Epithelial cell of esophagus (primary cell): ENCODE data around the gene UBE4B.
"Not testable (repeated sequence)": the region's sequence is repeated elsewhere in the genome, so short reads cannot be mapped to it uniquely, and the experiment has no call there.

Experiments
- DNase-seq: peaks from one replicate; pipeline ENCODE4 v3.0.0; 2010; ENCODE audit warnings: low read depth
- H3K4me3 ChIP-seq: 2 replicates; pipeline ENCODE4 v1.5.1; 2011; ENCODE audit warnings: mild to moderate bottlenecking, low read length, control low read depth
- TF ChIP-seq, protein P1 (sequence below): IDR thresholded peaks from 2 replicates; pipeline ENCODE4 v1.5.1; 2011; ENCODE audit warnings: low read depth, mild to moderate bottlenecking, low read length, control low read depth, inconsistent platforms; ENCODE audit not compliant: insufficient read depth; ENCODE audit errors: missing control alignments

The UBE4B gene

DNA sequence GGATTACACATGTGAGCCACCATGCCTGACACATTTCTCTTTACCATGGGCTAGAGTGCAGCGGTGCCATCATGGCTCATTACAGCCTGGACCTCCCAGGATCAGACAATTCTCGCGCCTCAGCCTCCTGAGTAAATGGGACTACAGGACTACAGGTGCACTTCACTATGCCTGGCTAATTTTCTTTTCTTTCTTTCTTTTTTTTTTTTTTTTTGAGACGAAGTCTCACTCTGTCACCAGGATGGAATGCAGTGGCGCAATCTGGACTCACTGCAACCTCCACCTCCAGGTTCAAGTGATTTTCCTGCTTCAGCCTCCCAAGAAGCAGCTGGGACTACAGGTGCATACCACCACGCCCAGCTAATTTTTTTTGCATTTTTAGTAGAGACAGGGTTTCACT, 162.8 kb downstream of the UBE4B start:
- no peak overlapping the region for H3K4me3 ChIP-seq
- DNase-seq = peak; percentile 86
- TF ChIP-seq, protein P1, sequence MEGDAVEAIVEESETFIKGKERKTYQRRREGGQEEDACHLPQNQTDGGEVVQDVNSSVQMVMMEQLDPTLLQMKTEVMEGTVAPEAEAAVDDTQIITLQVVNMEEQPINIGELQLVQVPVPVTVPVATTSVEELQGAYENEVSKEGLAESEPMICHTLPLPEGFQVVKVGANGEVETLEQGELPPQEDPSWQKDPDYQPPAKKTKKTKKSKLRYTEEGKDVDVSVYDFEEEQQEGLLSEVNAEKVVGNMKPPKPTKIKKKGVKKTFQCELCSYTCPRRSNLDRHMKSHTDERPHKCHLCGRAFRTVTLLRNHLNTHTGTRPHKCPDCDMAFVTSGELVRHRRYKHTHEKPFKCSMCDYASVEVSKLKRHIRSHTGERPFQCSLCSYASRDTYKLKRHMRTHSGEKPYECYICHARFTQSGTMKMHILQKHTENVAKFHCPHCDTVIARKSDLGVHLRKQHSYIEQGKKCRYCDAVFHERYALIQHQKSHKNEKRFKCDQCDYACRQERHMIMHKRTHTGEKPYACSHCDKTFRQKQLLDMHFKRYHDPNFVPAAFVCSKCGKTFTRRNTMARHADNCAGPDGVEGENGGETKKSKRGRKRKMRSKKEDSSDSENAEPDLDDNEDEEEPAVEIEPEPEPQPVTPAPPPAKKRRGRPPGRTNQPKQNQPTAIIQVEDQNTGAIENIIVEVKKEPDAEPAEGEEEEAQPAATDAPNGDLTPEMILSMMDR = no peak

DNA sequence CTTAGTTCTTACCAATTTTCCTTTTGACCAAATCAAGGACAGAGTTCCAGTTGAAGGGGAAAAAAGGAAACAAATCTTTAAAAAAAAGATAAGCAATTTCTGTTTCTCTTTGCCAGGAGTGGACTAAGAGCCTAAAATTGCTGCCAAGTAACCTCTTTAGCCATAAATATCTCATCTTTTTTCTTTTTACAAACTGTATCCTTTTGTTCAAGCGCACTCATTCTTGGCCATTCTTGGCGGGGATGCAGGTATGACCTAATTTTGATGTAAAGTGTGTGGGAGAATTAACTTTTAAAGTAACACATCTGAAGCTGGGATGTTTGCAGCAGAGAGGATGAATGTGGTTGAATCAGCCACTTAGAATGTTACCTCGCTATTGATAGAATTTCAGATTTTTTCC, 164.2 kb downstream of the UBE4B start:
- H3K4me3 ChIP-seq = no peak overlapping the region
- TF ChIP-seq, protein P1 = no peak
- no peak for DNase-seq

- no peak overlapping the region for H3K4me3 ChIP-seq
These were observed 167.9 kb downstream of the UBE4B start for GRCh38 chr1:10200620-10201019.

GRCh38 chr1:10204003-10204642, 171.4 kb downstream of the UBE4B start:
- TF ChIP-seq, protein P1 = no peak
- DNase-seq = no peak

More at GRCh38 chr1:10200620-10201019, 167.9 kb downstream of the UBE4B start:
- no peak for DNase-seq
- TF ChIP-seq, protein P1 = no peak

DNA sequence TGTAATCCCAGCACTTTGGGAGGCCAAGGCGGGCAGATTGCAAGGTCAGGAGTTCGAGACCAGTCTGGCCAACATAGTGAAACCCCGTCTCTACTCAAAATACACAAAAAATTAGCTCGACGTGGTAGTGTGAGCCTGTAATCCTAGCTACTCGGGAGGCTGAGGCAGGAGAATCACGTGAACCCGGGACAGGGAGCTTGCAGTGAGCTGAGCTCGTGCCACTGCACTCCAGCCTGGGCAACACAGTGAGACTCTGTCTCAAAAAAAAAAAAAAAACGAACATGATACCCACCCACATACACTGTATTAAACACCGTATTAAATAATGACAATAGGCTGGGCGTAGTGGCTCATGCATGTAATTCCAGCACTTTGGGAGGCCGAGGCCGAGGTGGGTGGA, 172.4 kb downstream of the UBE4B start:
- DNase-seq, H3K4me3 ChIP-seq: not testable (repeated sequence)

More at GRCh38 chr1:10204003-10204642, 171.4 kb downstream of the UBE4B start:
- no peak overlapping the region for H3K4me3 ChIP-seq

- no peak for DNase-seq
- TF ChIP-seq, protein P1 = no peak
These were observed 175.1 kb downstream of the UBE4B start for GRCh38 chr1:10207810-10208209.

DNA sequence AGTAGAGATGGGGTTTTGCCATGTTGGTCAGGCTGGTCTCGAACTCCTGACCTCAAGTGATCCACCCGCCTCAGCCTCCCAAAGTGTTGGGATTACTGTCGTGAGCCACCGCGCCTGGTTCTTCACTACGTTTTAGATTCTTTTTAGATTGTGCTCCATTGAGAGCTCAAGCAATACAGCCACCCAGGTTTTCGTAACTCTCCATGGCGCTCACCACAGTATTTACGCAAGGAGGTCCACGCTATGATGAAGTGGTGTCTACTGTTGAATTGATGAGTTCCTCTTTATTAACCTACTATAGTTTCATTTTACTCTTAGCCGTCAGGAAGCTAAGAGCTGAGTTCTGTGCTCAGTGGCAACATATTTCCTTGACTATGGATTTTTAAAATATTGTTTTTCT, 175.8 kb downstream of the UBE4B start:
- DNase-seq = no peak
- TF ChIP-seq, protein P1 = no peak
- H3K4me3 ChIP-seq = no peak overlapping the region

More at GRCh38 chr1:10207810-10208209, 175.1 kb downstream of the UBE4B start:
- H3K4me3 ChIP-seq = no peak overlapping the region
